MM.1S (cell line): Measurements from ENCODE around the gene GRIN2D.

Source experiments
- DNase-seq: peaks from one replicate; pipeline ENCODE4 v3.0.0-alpha.2; 2015
- H2AFZ ChIP-seq: fragments of 300-600 bp; sonication (generic); 2 replicates; pipeline ENCODE4 v1.6.0; 2016; ENCODE audit warnings: antibody characterized with exemption, low read length
- H3F3A ChIP-seq: fragments of 300-600 bp; sonication (generic); 2 replicates; pipeline ENCODE4 v1.6.1; 2016; ENCODE audit warnings: mild to moderate bottlenecking, antibody characterized with exemption, low read length, moderate library complexity, mixed read lengths; ENCODE audit not compliant: insufficient read depth
- H3K27ac ChIP-seq: fragments of 300-600 bp; sonication (generic); 2 replicates; pipeline ENCODE4 v1.5.1; 2016; ENCODE audit warnings: mild to moderate bottlenecking, low read length
- H3K27me3 ChIP-seq: fragments of 300-600 bp; sonication (generic); replicated peaks from 2 replicates; pipeline ENCODE4 v1.6.0; 2016; ENCODE audit warnings: low read length; ENCODE audit not compliant: insufficient read depth
- H3K36me3 ChIP-seq: fragments of 300-600 bp; sonication (generic); replicated peaks from 2 replicates; pipeline ENCODE4 v1.6.1; 2016; ENCODE audit warnings: mild to moderate bottlenecking, low read length, mixed read lengths; ENCODE audit not compliant: insufficient read depth
- H3K4me1 ChIP-seq: fragments of 300-600 bp; sonication (generic); 2 replicates; pipeline ENCODE4 v1.6.1; 2016; ENCODE audit warnings: low read length, mixed read lengths
- H3K4me2 ChIP-seq: fragments of 300-600 bp; sonication (generic); 2 replicates; pipeline ENCODE4 v1.6.0; 2016; ENCODE audit warnings: low read depth, low read length
- H3K4me3 ChIP-seq: fragments of 300-600 bp; sonication (generic); 2 replicates; pipeline ENCODE4 v1.5.1; 2016; ENCODE audit warnings: low read length, mixed read lengths
- H3K79me2 ChIP-seq: fragments of 300-600 bp; sonication (generic); 2 replicates; pipeline ENCODE4 v1.6.1; 2016; ENCODE audit warnings: mixed run types, low read length, mixed read lengths
- H3K9ac ChIP-seq: fragments of 300-600 bp; sonication (generic); 2 replicates; pipeline ENCODE4 v1.6.1; 2016; ENCODE audit warnings: low read length, mixed read lengths
- H3K9me2 ChIP-seq: fragments of 300-600 bp; sonication (generic); replicated peaks from 2 replicates; pipeline ENCODE4 v1.6.1; 2016; ENCODE audit warnings: mild to moderate bottlenecking, low read length, mixed read lengths; ENCODE audit not compliant: insufficient read depth
- H3K9me3 ChIP-seq: fragments of 300-600 bp; sonication (generic); replicated peaks from 2 replicates; pipeline ENCODE4 v1.6.1; 2016; ENCODE audit warnings: mild to moderate bottlenecking, low read length, mixed read lengths; ENCODE audit not compliant: insufficient read depth
- H4K20me1 ChIP-seq: fragments of 300-600 bp; sonication (generic); 2 replicates; pipeline ENCODE4 v1.6.1; 2016; ENCODE audit warnings: mild to moderate bottlenecking, low read length, moderate library complexity, mixed read lengths; ENCODE audit not compliant: insufficient read depth
- CTCF ChIP-seq: fragments of 300-600 bp; sonication (generic); IDR thresholded peaks from 2 replicates; pipeline ENCODE4 v1.5.1; 2016; ENCODE audit warnings: antibody characterized with exemption, low read length, mixed read lengths
- EZH2 ChIP-seq: fragments of 300-600 bp; sonication (generic); optimal IDR thresholded peaks from 2 replicates; pipeline ENCODE3; 2017; ENCODE audit warnings: low read depth, mild to moderate bottlenecking, antibody characterized with exemption, low read length, mixed read lengths
- EZH2phosphoT487 ChIP-seq: fragments of 300-600 bp; sonication (generic); IDR thresholded peaks from 2 replicates; pipeline ENCODE4 v1.6.1; 2018; ENCODE audit warnings: antibody characterized with exemption, low read length

Gene GRIN2D

GRCh38 chr19:48355365-48355954 lies 38.0 kb upstream of the GRIN2D start:
- H3K36me3 ChIP-seq: no peaks in the 10 kb centered on the region
- no peak overlapping the region for H3K27ac ChIP-seq
- no peak overlapping the region for H3K9ac ChIP-seq
- H2AFZ ChIP-seq: no peak overlapping the region
- no peak overlapping the region for H3K4me3 ChIP-seq
- H3K4me2 ChIP-seq: no peak overlapping the region
- no peak for DNase-seq
- H3K27me3 ChIP-seq: no peaks in the 10 kb centered on the region
- no peaks in the 10 kb centered on the region for H4K20me1 ChIP-seq
- TF ChIP-seq EZH2phosphoT487: no peak
- no peak for TF ChIP-seq EZH2
- no peak for TF ChIP-seq CTCF
- no peaks in the 10 kb centered on the region for H3K79me2 ChIP-seq
- H3K9me3 ChIP-seq: no peaks in the 10 kb centered on the region
- H3K4me1 ChIP-seq: no peaks in the 10 kb centered on the region; the same call in 1 of the 2 replicates
- H3K9me2 ChIP-seq: no peaks in the 10 kb centered on the region
- no peaks in the 10 kb centered on the region for H3F3A ChIP-seq

GRCh38 chr19:48359123-48359522 lies 34.3 kb upstream of the GRIN2D start:
- 0 out of 2 replicates have a peak, but pooled peaks cover 7% of the 10 kb centered on the region for H3K79me2 ChIP-seq
- peaks cover 6% of the 10 kb centered on the region for H3F3A ChIP-seq
- no peak overlapping the region for H3K4me2 ChIP-seq
- no peaks in the 10 kb centered on the region for H3K9me3 ChIP-seq
- TF ChIP-seq EZH2 (no peak), CTCF (no peak), EZH2phosphoT487 (no peak)
- no peaks in the 10 kb centered on the region for H3K36me3 ChIP-seq
- DNase-seq: no peak
- no peaks in the 10 kb centered on the region for H3K9me2 ChIP-seq
- no peak overlapping the region for H3K4me3 ChIP-seq
- H3K27me3 ChIP-seq: no peaks in the 10 kb centered on the region
- no peak overlapping the region for H3K9ac ChIP-seq
- no peak overlapping the region for H3K27ac ChIP-seq
- H2AFZ ChIP-seq: no peak overlapping the region
- H4K20me1 ChIP-seq: no peaks in the 10 kb centered on the region
- H3K4me1 ChIP-seq: peaks cover 10% of the 10 kb centered on the region

GRCh38 chr19:48361912-48362311 lies 31.6 kb upstream of the GRIN2D start:
- H3F3A ChIP-seq: peaks cover 12% of the 10 kb centered on the region
- H3K4me3 ChIP-seq: no peak overlapping the region
- H3K9me2 ChIP-seq: no peaks in the 10 kb centered on the region
- 0 out of 2 replicates have a peak, but pooled peaks cover 7% of the 10 kb centered on the region for H3K79me2 ChIP-seq
- no peak for TF ChIP-seq EZH2phosphoT487
- TF ChIP-seq EZH2: no peak
- no peak for TF ChIP-seq CTCF
- H3K27ac ChIP-seq: no peak overlapping the region
- no peak for DNase-seq
- no peak overlapping the region for H2AFZ ChIP-seq
- H3K27me3 ChIP-seq: no peaks in the 10 kb centered on the region
- H3K4me2 ChIP-seq: no peak overlapping the region
- H3K36me3 ChIP-seq: no peaks in the 10 kb centered on the region
- H3K9me3 ChIP-seq: no peaks in the 10 kb centered on the region
- no peaks in the 10 kb centered on the region for H4K20me1 ChIP-seq
- H3K4me1 ChIP-seq: peaks cover 18% of the 10 kb centered on the region
- H3K9ac ChIP-seq: no peak overlapping the region
